Keratinocyte (primary cell): ENCODE results near the gene TAF4B.

Experiments
- CTCF ChIP-seq, 3 experiments: IDR thresholded peaks in 1 of 3; conservative IDR thresholded peaks in 1 of 3; optimal IDR thresholded peaks in 1 of 3; 2 replicates in 2 of 3; 3 replicates in 1 of 3; pipeline versions ENCODE3 to v1.5.1; 2011; ENCODE audit warnings: low read length in 3 of 3, mild to moderate bottlenecking in 3 of 3, moderate library complexity in 2 of 3, control low read depth in 1 of 3, inconsistent platforms in 1 of 3; ENCODE audit not compliant: insufficient read depth in 2 of 3; ENCODE audit errors: extremely low read depth in 1 of 3
- EZH2 ChIP-seq: IDR thresholded peaks from one replicate; pipeline ENCODE4 v1.6.1; 2012; ENCODE audit warnings: inconsistent platforms, mild to moderate bottlenecking, low read length, moderate library complexity

- TF ChIP-seq CTCF (optimal IDR thresholded peaks at IDR 0.05 in 1 of 3, IDR thresholded peaks at IDR 0.05 in 1 of 3, conservative IDR thresholded peaks at IDR 0.05 in 1 of 3; ENCODE audit: extremely low read depth in 1 of 3, insufficient read depth in 2 of 3, low read length in 3 of 3) (no peak), EZH2 (no peak)
Measured at GRCh38 chr18:26309281-26309680, 83.0 kb downstream of the TAF4B start.
